Smooth muscle cell (in vitro differentiated cells): ENCODE measurements around the gene DOCK1. TPM values are rescaled to one million over a fixed set of nuclear protein-coding genes. Genes with fewer than 3 reads are reported as not detected.

Source experiments
- DNase-seq: peaks from one replicate; lab custom pipeline; 2025; ENCODE audit not compliant: unreplicated experiment; lab: John Stamatoyannopoulos, UW
- H2AFZ ChIP-seq: fragments of 200-600 bp; sonication (generic); 2 replicates; pipeline ENCODE4 v1.6.0; 2016; ENCODE audit warnings: antibody characterized with exemption, low read depth, mild to moderate bottlenecking
- H3F3A ChIP-seq: fragments of 200-600 bp; sonication (generic); 2 replicates; pipeline ENCODE4 v1.6.0; 2017; ENCODE audit warnings: antibody characterized with exemption, low read depth
- H3K27ac ChIP-seq: fragments of 200-600 bp; sonication (generic); 2 replicates; pipeline ENCODE4 v1.5.1; 2016; ENCODE audit warnings: low read depth, mild to moderate bottlenecking
- H3K27me3 ChIP-seq: fragments of 200-600 bp; sonication (generic); 2 replicates; pipeline ENCODE4 v1.6.1; 2016; ENCODE audit warnings: low read depth, mild to moderate bottlenecking
- H3K36me3 ChIP-seq: fragments of 200-600 bp; sonication (generic); 2 replicates; pipeline ENCODE4 v1.5.1; 2016; ENCODE audit warnings: low read depth
- H3K4me1 ChIP-seq: fragments of 200-600 bp; sonication (generic); 2 replicates; pipeline ENCODE4 v1.5.1; 2016; ENCODE audit warnings: low read depth
- H3K4me2 ChIP-seq: fragments of 200-600 bp; sonication (generic); 2 replicates; pipeline ENCODE4 v1.6.0; 2016; ENCODE audit warnings: mild to moderate bottlenecking
- H3K4me3 ChIP-seq: fragments of 200-600 bp; sonication (generic); 2 replicates; pipeline ENCODE4 v1.5.1; 2016; ENCODE audit warnings: mild to moderate bottlenecking
- H3K79me2 ChIP-seq: fragments of 200-600 bp; sonication (generic); 2 replicates; pipeline ENCODE4 v1.6.0; 2016; ENCODE audit warnings: low read depth, mild to moderate bottlenecking
- H3K9ac ChIP-seq: fragments of 200-600 bp; sonication (generic); 2 replicates; pipeline ENCODE4 v1.6.0; 2016; ENCODE audit warnings: low read depth
- H3K9me3 ChIP-seq: fragments of 200-600 bp; sonication (generic); replicated peaks from 2 replicates; pipeline ENCODE4 v1.5.1; 2016; ENCODE audit warnings: low read depth
- H4K20me1 ChIP-seq: fragments of 200-600 bp; sonication (generic); 2 replicates; pipeline ENCODE4 v1.6.0; 2016; ENCODE audit warnings: low read depth
- WGBS: methylation state at CpG from one replicate; pipeline ENCODE4 v1.1.7; 2016; ENCODE audit warnings: low lambda C conversion rate; 5-methylcytosine and 5-hydroxymethylcytosine counted together
- polyA plus RNA-seq: library from polyadenylated mRNA; unstranded; fragments of >200 nt; fragmentation: Nextera tagmentation; extraction: Ambion mirVana; gene quantifications from 2 replicates; pipeline ENCODE4 v1.2.1, GENCODE V29; 2016
- total RNA-seq: library from RNA; depleted of rRNA; stranded (reverse); fragments of >200 nt; gene quantifications from 2 replicates; pipeline ENCODE4 v1.2.3, GENCODE V29; 2014
- TF ChIP-seq, protein P1 (sequence below): fragments of 200-600 bp; sonication (generic); IDR thresholded peaks from 2 replicates; pipeline ENCODE4 v1.5.1; 2017; ENCODE audit warnings: borderline replicate concordance, mild to moderate bottlenecking, antibody characterized with exemption; ENCODE audit not compliant: insufficient read depth, poor library complexity, severe bottlenecking

The DOCK1 gene
- total and polyA plus RNA-seq, 2 experiments from 2014 or later = 18.4 to 37.1 TPM

DNA sequence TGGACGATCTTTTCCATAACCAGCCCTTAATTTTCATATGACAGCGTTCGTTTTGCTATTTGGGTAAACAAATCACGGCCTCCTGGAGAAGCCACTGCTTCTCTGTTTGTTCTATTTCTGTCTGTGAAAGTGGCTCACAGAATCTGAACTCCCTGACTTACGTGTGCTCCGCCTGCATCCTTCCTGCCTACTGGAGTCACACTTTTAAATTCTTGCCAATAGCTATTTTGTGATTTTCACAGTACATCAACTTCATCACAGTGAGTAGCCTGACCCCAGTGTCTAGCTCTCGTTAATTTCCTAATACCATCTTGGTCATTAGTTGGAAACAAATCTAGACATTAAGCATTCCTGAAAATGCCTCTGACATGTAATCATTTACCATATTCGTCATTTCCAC lies 594.9 kb downstream of the DOCK1 start:
- H3K27me3 ChIP-seq = peaks cover 8% of the 10 kb centered on the region
- H3K27ac ChIP-seq = no peak overlapping the region
- H2AFZ ChIP-seq = no peak overlapping the region
- TF ChIP-seq, protein P1, sequence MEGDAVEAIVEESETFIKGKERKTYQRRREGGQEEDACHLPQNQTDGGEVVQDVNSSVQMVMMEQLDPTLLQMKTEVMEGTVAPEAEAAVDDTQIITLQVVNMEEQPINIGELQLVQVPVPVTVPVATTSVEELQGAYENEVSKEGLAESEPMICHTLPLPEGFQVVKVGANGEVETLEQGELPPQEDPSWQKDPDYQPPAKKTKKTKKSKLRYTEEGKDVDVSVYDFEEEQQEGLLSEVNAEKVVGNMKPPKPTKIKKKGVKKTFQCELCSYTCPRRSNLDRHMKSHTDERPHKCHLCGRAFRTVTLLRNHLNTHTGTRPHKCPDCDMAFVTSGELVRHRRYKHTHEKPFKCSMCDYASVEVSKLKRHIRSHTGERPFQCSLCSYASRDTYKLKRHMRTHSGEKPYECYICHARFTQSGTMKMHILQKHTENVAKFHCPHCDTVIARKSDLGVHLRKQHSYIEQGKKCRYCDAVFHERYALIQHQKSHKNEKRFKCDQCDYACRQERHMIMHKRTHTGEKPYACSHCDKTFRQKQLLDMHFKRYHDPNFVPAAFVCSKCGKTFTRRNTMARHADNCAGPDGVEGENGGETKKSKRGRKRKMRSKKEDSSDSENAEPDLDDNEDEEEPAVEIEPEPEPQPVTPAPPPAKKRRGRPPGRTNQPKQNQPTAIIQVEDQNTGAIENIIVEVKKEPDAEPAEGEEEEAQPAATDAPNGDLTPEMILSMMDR = no peak
- no peaks in the 10 kb centered on the region for H3K36me3 ChIP-seq
- no peaks in the 10 kb centered on the region for H4K20me1 ChIP-seq
- no peaks in the 10 kb centered on the region for H3K79me2 ChIP-seq
- no peak overlapping the region for H3K4me3 ChIP-seq
- H3K4me1 ChIP-seq = no peaks in the 10 kb centered on the region
- H3K9ac ChIP-seq = no peak overlapping the region
- no peaks in the 10 kb centered on the region for H3F3A ChIP-seq
- WGBS = 87% methylated on average over 8 of the region's 8 CpGs
- H3K4me2 ChIP-seq = no peak overlapping the region
- H3K9me3 ChIP-seq = no peaks in the 10 kb centered on the region
- no peak for DNase-seq

Other genes starting within 250 kb of the DOCK1 start
- gene C10orf90, start 234.7 kb upstream of the DOCK1 start, total RNA-seq = 1.8 TPM in 1 of 2 replicates, not detected in the other
- gene C10orf90, start 234.7 kb upstream of the DOCK1 start, polyA plus RNA-seq = 0.10 and 0.14 TPM in 2 replicates